Measurements from ENCODE around the gene CYB5R2. TPM values are rescaled to one million over a fixed set of nuclear protein-coding genes. Genes with fewer than 3 reads are reported as not detected.

The CYB5R2 gene
- 0.20 TPM for polyA plus RNA-seq (2012; ENCODE audit: insufficient read length, low read depth)

DNA sequence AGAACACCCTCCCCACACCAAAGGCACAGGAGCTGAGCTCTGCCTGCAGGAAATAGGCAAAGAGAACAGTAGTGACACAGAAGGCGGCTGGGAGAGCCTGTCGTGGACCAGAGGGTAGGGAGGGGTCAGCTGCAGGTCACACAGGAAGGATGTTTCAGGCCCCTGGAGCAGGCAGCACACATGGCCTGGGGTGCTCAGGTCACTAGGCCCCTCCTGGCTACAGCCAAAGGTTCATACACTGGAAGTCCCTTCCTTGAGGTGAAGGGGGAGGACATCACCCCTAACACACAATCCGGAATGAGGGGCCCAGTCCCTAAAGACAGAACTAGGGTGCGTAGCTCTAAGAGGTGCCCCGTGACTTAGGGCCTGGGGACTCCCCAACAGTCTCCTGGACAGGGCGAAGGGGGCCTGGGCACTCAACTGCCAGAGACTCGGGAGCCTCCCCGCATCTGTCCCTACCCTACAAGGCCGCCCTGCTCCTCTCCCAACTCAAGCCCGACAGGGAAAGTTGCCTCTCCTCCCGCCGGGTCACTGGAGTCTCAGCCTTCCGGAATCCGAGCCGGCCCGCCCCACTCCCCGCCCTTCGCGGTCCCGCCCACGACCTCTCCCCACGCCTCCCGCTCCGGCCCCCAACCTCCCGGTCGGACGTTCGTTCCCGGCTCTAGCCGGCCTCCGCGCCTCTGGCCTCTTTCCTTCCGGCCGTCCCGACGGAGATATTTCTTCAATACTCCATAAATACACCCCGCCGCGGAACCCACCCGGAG, at the start of gene CYB5R2:
CYB5R2 (minus strand) TSS at position 541 of the 764 bp plus-strand sequence. CDS start 675 bp downstream, outside the sequence.
- TF ChIP-seq, protein P1, sequence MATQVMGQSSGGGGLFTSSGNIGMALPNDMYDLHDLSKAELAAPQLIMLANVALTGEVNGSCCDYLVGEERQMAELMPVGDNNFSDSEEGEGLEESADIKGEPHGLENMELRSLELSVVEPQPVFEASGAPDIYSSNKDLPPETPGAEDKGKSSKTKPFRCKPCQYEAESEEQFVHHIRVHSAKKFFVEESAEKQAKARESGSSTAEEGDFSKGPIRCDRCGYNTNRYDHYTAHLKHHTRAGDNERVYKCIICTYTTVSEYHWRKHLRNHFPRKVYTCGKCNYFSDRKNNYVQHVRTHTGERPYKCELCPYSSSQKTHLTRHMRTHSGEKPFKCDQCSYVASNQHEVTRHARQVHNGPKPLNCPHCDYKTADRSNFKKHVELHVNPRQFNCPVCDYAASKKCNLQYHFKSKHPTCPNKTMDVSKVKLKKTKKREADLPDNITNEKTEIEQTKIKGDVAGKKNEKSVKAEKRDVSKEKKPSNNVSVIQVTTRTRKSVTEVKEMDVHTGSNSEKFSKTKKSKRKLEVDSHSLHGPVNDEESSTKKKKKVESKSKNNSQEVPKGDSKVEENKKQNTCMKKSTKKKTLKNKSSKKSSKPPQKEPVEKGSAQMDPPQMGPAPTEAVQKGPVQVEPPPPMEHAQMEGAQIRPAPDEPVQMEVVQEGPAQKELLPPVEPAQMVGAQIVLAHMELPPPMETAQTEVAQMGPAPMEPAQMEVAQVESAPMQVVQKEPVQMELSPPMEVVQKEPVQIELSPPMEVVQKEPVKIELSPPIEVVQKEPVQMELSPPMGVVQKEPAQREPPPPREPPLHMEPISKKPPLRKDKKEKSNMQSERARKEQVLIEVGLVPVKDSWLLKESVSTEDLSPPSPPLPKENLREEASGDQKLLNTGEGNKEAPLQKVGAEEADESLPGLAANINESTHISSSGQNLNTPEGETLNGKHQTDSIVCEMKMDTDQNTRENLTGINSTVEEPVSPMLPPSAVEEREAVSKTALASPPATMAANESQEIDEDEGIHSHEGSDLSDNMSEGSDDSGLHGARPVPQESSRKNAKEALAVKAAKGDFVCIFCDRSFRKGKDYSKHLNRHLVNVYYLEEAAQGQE (IDR thresholded peaks at IDR 0.05; ENCODE audit: insufficient read depth in 1 of 2, low read depth in 2 of 2, low read length in 2 of 2) = no peak
- no peak for TF ChIP-seq SIN3A (IDR thresholded peaks at IDR 0.05; ENCODE audit: borderline replicate concordance, insufficient read depth, low read length)
- no peak for TF ChIP-seq FOXP2 (optimal IDR thresholded peaks at IDR 0.05; ENCODE audit: borderline replicate concordance, extremely low read depth, extremely low read length, insufficient read depth)
- TF ChIP-seq POLR2AphosphoS5 (IDR thresholded peaks at IDR 0.05; ENCODE audit: low read depth, low read length) = no peak
- no peak for TF ChIP-seq TAF1 (IDR thresholded peaks at IDR 0.05; ENCODE audit: borderline replicate concordance, insufficient read depth, low read length)

DNA sequence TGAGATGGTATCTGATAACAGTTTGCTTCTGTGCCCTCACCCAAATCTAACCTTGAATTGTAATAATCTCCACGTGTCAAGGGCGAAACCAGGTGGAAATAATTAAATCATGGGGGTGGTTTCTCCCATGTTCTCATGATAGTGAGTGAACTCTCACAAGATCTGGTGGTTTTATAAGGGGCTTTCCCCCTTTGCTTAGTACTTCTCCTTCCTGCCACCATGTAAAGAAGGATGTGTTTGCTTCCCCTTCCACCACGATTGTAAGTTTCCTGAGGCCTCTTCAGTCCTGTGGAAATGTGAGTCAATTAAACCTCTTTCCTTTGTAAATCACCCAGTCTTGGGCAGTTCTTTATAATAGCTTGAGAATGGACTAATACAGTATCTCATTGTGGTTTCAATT, 41.5 kb upstream of the CYB5R2 start:
- TF ChIP-seq, protein P1 (IDR thresholded peaks at IDR 0.05; ENCODE audit: insufficient read depth in 1 of 2, low read depth in 2 of 2, low read length in 2 of 2) = no peak
- no peak for TF ChIP-seq TAF1 (IDR thresholded peaks at IDR 0.05; ENCODE audit: borderline replicate concordance, insufficient read depth, low read length)
- TF ChIP-seq FOXP2 (optimal IDR thresholded peaks at IDR 0.05; ENCODE audit: borderline replicate concordance, extremely low read depth, extremely low read length, insufficient read depth) = no peak
- TF ChIP-seq SIN3A (IDR thresholded peaks at IDR 0.05; ENCODE audit: borderline replicate concordance, insufficient read depth, low read length) = no peak
- TF ChIP-seq POLR2AphosphoS5 (IDR thresholded peaks at IDR 0.05; ENCODE audit: low read depth, low read length) = no peak

DNA sequence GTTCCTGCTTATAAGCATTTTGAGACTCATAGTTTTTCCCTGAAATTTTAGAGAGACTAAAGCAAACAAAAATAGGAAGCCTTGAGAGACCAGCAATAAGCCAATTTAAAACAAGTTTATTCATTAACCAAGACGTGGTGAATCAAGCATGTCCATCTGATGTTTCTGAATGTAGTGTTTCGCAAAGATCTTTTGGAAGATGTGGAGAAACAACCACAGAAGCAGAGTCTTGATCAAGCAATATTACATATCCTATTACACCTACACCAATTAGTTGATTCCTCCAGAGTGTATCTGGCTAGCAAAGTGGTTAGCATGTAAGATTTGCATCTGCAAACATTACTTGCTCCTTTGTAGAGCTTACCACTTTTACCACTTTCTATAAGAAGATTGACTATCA, 33.1 kb upstream of the CYB5R2 start, which contains the start of gene OVCH2:
OVCH2 (minus strand) TSS at position 101 of the 400 bp plus-strand sequence; CDS start at position 18, 83 bp downstream.
- no peak for TF ChIP-seq TAF1 (IDR thresholded peaks at IDR 0.05; ENCODE audit: borderline replicate concordance, insufficient read depth, low read length)
- no peak for TF ChIP-seq POLR2AphosphoS5 (IDR thresholded peaks at IDR 0.05; ENCODE audit: low read depth, low read length)
- no peak for TF ChIP-seq SIN3A (IDR thresholded peaks at IDR 0.05; ENCODE audit: borderline replicate concordance, insufficient read depth, low read length)
- TF ChIP-seq, protein P1 (IDR thresholded peaks at IDR 0.05; ENCODE audit: insufficient read depth in 1 of 2, low read depth in 2 of 2, low read length in 2 of 2) = no peak
- no peak for TF ChIP-seq FOXP2 (optimal IDR thresholded peaks at IDR 0.05; ENCODE audit: borderline replicate concordance, extremely low read depth, extremely low read length, insufficient read depth)

DNA sequence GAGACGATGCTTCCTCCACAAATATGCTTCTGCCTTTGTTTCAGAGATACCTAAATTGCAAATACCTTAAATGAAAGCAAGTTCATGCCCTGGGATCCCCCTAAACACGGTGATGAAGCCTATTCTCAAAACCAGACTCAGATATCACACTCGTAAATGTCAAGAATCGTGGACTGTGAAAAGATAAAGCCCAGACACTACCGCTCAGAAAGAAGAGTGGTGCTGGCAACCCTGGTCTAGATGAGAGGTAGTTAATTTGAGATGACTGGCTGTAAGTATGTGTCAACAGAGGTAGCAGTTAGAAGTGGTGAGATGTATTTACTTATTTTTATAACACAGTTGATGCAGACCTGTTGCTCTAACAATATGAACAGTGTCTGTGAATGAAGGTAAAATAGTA, 30.4 kb upstream of the CYB5R2 start:
- TF ChIP-seq TAF1 (IDR thresholded peaks at IDR 0.05; ENCODE audit: borderline replicate concordance, insufficient read depth, low read length) = no peak
- TF ChIP-seq FOXP2 (optimal IDR thresholded peaks at IDR 0.05; ENCODE audit: borderline replicate concordance, extremely low read depth, extremely low read length, insufficient read depth) = no peak
- TF ChIP-seq, protein P1 (IDR thresholded peaks at IDR 0.05; ENCODE audit: insufficient read depth in 1 of 2, low read depth in 2 of 2, low read length in 2 of 2) = no peak
- no peak for TF ChIP-seq SIN3A (IDR thresholded peaks at IDR 0.05; ENCODE audit: borderline replicate concordance, insufficient read depth, low read length)
- no peak for TF ChIP-seq POLR2AphosphoS5 (IDR thresholded peaks at IDR 0.05; ENCODE audit: low read depth, low read length)
